ENCODE results near the gene TLL2. TPM values are rescaled to one million over a fixed set of nuclear protein-coding genes. Genes with fewer than 3 reads are reported as not detected.

TLL2 gene
- total RNA-seq, 1 donor from 2014 or later = 0.78 TPM

DNA sequence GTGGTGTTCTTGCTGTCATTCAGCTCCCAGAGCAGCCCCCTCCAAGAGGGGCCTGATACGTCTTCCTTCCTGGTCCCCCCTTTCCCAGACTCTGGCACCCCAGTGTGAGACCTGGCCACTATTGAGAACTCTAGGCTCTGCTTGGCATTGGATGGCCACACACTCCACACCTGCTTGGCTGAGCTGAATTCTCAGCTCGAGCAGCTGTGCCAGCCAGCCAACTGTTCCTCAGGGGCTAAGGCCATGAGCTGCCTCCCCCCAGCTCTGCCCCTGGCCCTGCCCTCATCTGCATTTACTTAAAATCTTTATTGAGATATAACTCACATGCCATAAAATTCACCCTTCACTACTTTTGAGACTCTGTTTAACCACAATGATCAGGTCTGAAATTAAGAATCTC is 6.7 kb downstream of the TLL2 start:
- DNase-seq = no peak

DNA sequence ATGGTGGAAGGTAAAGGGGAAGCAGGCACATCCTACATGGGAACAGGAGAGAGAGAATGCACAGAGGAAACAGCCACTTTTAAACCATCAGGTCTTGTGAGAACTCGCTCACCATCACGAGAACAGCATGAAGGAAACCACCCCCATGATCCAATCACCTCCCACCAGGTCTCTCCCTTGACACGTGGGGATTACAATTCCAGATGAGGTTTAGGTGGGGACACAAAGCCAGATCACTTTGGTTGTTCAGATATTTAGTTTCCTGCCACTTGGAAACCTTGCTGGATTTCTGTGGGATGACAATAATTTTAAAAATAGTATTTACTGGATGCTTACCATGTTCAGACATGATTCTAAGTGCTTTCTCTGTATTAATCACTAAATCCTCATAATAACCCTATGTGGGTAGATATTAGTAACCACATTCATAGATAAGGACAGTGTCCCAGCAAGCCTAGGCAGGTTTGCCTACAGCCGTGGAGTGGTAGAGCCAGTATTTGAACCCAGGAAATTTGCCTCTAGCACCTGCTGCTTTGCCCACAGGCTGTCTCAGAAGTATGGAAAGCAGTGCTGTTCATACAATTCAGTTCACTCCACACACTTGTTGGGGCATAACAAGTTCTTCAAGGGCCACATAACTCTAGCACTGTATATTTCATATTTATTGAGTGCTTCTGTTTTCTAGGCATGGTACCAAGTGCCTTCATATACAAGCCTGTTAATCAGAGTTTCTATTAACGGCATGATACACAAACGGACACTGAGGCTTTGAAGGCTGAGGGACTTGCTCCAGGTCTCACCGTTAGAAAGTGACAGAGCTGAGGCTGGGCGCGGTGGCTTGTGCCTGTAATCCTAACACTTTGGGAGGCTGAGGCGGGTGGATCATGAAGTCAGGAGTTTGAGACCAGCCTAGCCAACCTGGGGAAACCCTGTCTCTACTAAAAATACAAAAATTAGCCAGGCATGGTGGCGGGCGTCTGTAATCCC is 8.3 kb downstream of the TLL2 start:
- no peak for DNase-seq

DNA sequence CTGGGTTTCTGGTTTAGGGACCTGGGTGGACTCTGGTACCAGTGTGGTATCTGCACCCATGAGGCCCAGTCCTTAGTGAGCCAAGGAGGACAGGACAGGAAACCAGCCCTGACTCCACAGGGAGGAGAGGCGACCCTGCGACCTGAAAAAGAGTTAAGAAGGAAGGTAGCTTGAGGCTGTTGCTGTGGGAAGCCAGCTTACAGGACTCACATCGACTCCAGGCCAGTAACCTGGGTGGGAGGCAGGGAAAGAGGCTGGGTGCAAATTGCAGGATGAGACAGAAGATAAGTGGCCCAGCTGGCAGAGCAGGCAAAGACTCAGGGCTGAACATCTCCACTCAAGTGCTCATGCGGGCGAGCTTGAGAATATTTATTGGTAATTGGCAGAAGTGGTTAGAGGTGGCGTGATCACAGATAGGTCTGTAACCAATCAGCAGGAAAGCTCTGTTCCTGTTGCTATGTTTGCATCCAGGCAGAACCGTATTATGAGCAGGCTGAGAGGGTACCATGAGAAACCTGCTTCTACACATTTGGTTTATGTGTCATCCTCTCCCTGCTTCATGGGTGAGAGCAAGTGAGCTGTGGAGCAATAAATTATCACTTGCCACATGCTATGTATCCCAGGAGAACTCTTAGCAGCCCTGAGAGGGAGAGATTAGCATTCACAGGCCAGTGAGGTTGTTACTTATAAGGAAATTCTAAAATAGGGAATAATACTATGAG is 11.0 kb downstream of the TLL2 start:
- no peak for DNase-seq

DNA sequence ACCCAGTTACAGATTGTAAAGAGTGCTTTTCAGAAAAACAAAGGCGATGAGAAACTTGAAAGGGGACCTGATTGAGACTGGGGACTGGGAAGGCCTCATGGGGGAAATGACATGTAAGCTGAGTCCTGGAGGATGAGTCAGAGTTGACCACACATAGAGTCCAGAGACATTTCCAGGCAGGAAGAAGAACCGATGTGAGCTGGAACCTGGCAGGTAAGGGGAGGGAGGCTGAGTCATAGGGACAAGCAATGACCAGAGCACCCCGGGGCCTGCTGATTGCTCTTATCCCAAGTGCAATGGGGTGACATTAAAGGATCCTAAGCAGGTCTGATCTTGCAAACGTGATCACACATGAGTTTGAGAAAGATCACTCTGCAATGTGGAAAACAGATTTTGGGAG is 11.7 kb downstream of the TLL2 start:
- no peak for DNase-seq

DNA sequence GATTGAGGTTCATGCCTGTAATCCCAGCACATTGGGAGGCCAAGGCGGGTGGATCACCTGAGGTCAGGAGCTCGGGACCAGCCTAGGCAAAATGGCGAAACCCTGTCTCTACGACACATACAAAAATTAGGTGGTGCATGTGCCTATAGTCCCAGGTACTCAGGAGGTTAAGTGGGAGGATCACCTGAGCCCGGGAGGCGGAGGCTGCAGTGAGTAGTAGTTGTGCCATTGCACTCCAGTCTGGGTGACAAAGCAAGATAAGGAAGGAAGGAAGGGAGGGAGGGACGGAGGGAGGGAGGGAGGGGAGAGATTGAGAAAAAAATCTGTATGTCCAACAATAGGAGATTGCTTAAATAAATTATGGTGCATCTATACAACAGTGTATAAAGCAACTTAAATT is 13.2 kb downstream of the TLL2 start:
- DNase-seq = no peak

DNA sequence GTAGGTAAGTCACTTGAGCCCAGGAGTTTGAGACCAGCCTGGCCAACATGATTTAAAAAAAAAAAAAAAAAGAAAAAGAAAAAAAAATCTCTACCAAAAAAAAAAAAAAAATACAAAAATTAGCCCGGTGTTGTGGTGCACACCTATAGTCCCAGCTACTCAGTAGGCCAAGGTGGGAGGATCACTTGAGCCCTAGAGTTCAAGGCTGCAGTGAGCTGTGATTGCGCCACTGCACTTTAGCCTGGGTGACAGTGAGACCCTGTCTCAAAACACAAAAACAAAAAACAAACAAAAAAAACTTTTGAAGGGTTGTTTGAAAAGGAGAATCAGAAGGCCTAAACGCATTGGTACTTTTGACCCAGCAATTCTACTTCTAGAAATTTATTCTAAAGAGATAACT is 13.7 kb downstream of the TLL2 start:
- DNase-seq = no peak

DNA sequence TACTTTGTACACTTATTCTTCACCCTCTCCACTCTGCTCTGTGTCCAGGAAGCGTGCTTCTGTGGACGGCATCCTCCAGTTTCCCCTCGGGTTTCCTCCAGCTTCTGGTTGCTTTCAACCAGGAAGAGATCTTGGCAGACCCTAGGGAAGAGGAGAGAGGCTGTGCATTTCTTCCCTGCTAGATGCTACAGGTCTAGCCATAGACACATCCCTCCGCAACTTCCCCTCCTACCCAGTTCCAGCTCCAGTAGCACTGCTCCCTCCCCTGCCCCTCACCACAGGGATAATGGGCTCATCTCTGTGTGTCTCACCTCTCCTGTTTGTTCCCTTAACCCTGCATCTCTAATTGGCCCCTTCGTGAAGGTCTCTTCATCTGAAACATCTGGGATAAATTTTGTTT is 16.3 kb downstream of the TLL2 start:
- no peak for DNase-seq

DNA sequence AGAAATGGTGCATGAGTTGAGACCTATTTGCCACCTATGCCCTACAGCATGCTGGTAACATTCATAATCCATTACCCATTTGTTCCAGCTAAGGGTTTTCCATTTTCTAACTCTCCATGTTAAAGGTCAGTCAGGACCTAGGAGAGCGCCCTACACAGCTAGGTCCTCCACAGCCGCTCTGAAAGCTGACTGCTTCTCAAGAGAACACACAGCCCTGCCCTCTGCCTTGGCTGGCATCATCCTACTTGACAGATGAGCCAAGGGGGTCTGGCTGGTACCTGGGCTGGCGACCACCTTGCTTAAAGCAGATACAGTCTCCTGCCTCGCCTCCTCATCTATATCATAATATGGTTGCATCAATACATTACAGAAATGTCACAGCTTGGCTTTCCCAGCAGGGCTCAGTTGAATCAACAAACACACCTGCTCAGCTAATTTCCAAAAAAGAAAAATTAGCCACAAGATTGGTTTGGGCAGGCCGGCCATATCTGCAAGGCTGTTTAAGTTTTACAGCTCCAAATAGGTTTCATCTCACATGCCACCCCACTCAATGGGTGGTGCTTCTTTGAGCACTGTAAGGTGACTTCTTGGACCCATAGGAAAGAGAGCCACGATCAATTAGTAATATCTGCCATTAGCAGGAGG is 17.3 kb downstream of the TLL2 start:
- DNase-seq = no peak

DNA sequence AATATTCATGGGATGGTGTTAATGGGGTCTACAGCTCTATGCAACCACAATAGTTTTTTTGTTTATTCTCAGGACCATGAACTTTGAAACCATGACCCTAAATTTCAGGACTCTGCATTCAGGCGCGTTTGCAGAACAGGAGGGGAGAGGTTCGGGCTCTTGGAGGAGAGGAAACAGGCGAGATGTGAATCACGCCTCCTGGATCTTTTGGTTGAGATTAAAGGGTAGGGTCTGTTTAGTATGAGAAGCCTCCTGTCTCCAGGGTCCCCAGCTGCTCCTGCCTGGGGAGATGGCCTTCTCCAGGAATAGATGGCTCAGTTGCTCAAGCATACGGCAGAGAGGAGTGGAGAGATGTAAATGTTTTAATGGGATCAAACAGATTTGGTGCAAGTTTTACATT is 18.2 kb downstream of the TLL2 start:
- DNase-seq = no peak

DNA sequence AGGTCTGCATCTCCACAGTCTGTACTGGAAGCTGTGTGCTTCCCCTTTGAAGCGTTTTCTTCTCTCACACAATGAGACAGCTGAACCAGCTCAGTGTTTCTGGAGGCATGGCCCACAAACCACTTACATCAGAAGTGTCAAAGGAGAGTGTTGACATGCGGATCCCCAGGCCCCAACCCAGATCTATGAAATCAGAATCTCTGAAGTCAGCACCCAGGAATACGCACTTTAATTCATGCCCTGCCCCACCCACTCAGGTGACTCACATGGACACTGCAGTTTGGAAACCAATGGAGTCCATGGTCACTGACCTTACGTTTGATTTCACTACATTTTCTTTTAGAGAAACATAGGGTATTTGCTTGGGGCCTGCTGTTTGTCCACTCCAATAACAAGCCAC is 19.0 kb downstream of the TLL2 start:
- DNase-seq = no peak

DNA sequence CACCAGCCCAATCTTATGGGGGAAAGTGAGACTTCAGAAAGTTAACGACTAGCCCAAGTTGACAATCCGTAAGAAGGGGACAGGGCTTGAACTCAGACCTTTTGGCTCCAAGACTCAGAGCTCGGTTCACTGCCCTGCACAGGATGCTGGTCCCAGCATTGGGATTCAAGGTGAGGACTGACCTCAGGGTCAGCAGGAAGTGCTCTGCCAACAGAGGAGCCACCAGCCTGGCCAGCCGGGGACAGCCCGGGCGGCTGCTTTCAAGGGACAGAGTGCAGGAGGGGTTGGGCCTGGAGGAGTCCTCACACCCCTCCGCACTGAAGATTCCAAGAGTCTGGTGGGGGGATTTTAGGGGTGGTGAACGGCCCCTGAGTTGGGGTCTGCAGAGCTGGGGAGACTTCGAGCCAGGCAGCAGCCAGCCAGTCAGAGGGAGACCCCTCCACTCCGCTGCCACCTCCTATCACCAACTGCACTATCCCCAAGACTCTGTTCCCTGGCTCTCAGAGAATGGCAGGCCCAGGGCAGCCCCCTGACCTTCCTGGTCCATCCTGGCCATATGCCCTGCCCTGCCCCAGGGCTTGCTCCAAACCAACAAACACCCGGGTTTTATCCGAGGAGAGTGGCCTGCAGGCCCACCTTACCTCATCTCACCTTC is 19.7 kb downstream of the TLL2 start:
- DNase-seq = no peak

DNA sequence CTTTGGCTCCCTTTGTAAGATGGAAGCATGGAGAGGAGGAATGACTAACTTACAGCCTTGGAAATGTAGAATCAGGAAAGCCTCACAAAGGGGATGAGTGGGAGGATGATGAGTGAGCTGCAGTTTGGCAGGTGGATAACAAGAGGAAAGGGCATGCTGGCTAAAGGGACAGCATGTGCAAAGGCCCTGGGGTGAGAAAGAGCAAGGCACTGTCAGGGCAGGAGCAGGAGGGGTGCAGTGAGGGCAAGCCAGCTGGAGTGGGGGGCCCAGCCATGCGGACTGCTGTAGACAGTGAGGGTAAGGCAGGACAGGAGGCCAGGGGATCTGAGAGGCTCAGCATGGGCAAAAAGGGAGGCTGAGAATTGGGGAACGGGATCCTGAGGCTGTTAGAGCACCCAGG is 20.5 kb downstream of the TLL2 start:
- DNase-seq = no peak

DNA sequence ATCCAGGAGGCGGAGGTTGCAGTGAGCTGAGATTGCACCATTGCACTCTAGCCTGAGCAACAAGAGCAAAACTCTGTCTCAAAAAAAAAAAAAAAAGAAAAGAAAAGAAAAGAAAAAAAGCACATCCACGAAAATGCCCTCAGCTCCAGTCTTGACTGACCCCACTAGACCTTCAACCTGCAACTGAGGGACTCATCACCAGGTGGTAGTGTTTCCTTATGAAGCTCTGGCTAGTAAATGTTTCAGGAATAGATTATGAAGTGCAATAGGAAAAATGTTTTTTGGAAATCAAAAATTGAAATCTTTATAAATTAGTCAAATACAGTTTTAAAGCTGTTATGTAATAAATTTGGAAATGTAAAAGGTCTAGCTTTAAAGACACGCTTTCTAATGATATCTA is 22.4 kb downstream of the TLL2 start:
- DNase-seq = no peak

DNA sequence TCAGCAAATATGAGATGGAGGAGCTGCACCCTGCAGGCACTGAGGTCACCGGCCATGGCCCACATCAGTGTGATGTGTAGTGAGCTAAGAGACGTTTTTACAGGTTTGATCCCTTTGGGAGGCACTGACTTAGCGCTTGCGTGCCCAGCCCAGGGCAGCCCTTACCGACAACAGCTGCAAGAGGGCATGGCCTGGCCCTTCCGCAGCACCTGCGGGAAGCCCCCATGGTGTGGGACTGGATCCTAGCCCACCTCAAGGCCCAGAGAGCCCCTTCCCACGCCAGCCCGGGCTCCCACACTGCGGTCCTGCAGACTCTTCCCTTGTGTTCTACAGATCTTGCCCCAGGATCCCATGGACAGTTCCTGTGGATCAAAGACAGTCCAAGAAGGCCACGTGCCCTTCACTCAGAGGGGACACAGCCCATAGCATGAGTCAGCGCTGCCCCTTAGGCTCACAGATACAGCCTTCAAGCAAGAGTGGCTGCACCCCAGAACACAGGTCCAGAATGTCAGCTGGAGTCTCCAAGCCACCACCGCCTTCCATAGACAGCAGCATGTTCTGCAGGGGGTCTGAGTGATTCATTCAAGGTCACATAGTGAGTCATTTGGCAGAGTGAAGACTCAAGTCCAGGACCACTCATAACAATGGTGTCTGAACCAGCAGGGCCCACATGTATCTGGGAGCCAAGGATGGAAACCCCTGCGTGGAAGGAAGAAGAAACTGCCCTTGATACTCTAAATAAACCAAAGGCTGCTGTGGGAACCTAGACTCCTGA is 25.4 kb downstream of the TLL2 start:
- no peak for DNase-seq

DNA sequence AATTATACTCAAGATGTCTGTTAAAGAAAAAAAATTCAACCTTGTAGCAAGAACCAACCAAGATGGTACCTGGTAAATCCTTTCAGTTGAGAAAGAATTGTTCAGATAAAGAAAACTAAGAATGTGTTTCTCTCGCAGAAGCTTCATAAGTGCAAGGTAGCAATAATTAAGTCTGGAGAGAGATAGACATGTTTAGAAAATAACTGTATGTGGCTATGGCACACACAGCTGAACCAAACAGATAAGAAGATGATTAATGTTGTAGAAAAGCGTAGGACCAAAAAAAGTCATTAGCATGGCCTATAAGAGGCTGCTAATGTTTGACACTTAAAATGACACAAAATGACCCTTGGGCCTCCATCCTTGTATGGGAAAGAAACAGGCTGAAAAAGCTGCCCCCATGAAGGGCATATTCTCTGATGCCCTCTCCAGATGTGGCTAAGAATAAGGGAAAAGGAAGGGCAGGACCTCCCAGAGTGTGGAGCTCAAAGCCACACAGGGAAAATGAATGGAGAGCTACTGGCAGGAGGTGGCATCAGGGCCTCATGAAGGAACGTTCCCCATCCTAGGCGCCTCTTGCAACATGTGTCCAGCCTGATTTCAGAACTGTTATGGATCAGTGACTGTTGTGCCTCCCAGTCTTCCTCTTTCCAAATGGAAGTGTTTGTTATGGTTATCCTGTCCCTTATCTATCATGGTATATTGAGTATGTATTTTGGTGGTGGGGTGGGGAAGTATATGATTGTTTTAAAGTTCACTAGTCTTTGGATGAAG is 30.7 kb downstream of the TLL2 start:
- DNase-seq = no peak

DNA sequence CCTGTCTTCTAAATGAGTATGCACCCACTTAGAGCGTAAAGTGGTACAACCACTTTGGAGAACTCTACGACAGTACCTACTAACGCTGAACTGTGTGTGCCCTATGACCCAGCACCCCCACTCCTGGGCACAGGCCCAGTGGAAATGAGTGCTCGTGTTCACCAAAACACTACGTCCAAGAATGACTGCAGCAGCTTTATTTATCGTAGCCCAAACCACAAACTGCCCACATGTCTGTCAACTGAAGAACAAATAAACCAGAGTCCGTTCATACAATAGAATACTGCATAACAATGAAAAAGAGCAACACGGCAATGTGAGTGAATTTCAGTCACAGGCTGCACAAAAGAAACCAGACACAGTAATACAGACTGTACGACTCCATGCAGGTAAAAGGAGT is 35.4 kb downstream of the TLL2 start:
- no peak for DNase-seq

DNA sequence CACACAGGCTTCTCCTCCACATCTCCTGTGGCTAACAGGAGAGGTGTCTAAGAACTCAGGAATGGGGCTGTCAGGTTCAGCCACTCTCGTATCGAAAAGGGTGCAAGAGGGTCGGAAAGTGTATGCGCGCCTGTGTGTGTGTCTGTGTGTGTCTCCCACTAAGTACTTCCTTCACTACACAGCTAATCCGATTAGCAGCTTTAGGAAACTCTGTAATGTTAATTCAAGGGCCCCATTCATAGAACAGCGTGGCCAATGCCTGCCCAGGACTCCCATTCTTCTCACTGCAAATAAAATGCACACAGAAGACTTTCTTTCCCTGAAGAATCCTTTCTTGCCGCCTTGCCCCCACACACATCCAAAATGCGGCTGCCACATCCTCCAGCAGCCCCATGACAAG is 39.9 kb downstream of the TLL2 start:
- DNase-seq = no peak

DNA sequence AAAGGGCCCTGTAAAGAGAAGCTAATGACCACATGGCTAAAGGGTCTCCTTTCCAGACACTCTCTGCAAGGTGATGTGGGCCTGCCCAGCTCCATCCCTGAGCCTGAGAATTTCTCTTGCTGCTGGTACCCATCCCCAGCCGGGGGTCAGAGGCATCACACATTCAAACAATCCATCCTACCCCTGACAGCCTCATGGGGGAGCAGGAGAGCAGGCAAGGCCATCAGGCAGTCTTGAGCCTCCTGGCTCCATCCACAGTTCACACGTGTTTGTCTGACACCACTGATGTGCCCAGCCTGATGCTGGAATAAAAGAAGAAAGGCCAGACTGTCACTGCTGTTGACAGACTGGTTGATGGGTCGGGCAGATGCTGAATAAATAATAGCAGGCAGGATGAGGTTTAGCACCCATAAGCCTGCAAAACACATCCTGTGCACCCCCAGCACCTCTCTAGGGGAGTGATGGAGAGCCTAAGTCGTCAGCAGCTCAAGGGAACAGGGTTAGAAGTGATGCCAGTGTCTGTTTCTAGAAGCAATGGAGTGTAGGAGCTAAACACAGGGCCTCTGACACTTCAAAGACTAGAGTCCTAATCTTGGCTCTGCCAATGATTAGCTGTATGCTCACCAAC is 43.5 kb downstream of the TLL2 start:
- DNase-seq = no peak

DNA sequence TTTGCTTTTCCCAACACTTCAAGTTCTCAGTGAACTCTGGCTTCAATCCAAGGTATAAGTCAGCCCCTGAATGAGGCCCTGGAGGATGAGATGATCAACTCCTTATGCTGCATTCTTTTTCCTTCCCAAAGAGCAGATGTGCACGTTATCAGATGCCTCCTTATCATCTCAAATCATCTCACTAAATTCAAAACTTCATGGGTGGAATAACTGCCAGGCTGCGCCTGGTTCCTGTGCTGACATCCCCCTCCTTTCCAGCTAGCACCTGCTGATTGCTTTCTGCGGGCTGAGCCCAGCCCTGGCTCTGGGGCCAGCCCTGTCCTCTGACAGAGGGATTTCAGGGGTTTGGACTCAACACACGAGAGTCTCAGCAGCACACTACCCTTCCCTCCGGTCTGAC is 44.9 kb downstream of the TLL2 start:
- DNase-seq = no peak

DNA sequence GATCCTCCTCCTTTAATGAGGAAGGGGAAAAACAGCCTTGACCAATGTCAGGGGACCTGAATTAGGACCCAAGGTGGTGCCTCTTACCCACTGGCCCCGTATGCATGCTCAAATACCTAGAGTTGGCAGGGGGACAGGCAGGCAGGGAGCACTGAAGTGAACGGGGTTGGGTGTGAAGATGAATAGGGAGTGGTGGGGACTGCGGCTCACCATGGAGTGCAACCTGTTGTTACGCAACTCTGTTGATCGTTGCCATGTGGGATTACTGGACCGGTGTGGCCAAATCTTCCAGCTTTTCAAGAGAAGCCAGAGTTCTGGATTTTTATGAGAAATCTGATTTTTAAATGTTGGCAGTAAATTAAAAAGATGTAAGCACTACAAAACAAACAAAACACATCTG is 48.1 kb downstream of the TLL2 start:
- no peak for DNase-seq

DNA sequence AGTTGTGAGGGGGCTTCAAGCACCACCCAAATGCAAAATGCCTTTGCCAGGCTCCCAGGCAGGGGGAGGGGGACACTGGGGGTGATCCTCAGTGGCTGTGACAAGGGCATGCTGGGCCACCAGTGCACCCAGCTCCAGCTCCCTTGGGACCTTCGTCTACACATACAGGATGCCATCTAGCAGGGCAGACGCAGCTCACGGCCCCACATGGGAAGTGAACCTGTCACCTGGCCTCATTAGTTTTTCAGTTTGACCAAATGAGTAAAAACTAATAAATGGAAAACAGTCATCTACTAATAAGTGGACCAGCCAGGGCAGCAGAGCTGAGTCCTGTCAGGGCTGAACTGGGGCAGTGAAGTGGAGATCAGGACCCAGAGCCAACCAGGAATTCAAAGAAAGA is 50.2 kb downstream of the TLL2 start:
- DNase-seq = no peak
